Measurements from ENCODE around the gene CWF19L2.
"Not testable (repeated sequence)": the region's sequence is repeated elsewhere in the genome, so short reads cannot be mapped to it uniquely, and the experiment has no call there.

The CWF19L2 gene

GRCh38 chr11:107390701-107391100, 66.9 kb downstream of the CWF19L2 start:
- H3K36me3 Mint-ChIP-seq: peaks cover 63% of the 10 kb centered on the region
- not testable (repeated sequence) for H3K9me3 Mint-ChIP-seq, H3K27ac Mint-ChIP-seq, ATAC-seq, H3K4me3 Mint-ChIP-seq, H3K4me1 Mint-ChIP-seq, H3K27me3 Mint-ChIP-seq

- H3K36me3 Mint-ChIP-seq: peaks cover 56% of the 10 kb centered on the region
- H3K4me3 Mint-ChIP-seq: no peak overlapping the region
- H3K27me3 Mint-ChIP-seq: no peaks in the 10 kb centered on the region
- peaks cover 6% of the 10 kb centered on the region for H3K4me1 Mint-ChIP-seq
- H3K9me3 Mint-ChIP-seq: no peaks in the 10 kb centered on the region
- no peak for ATAC-seq
- H3K27ac Mint-ChIP-seq: no peak overlapping the region
Measured at GRCh38 chr11:107387666-107388065, 70.0 kb downstream of the CWF19L2 start.

DNA sequence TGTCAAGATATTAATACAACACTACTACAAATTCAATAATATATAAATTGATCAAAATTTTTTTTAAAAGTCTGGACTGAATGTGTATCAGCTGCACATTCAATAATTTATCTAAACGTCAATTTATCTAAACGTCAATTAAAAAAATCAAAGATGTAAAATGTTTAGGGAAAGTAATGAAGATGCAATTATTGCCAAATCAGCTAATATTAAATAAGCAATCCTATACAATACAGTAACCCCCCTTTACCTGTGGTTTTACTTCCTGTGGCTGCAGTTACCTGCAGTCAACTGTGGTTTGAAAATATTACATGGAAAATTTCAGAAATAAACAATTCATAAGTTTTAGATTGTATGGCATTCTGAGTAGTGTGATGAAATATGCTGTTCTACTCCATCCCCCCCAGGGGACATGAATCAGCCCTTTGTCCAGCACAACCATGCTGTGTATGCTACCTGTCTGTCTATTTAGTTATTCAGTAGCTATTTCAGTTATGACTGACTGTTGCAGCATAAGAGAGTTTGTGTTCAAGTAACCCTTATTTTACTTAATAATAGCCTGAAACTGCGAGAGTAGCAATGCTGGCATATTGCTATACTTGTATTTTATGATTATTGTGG, 72.2 kb downstream of the CWF19L2 start:
- Mint-ChIP-seq H3K36me3 (peaks cover 47% of the 10 kb centered on the region), H3K4me1 (peaks cover 11% of the 10 kb centered on the region), H3K4me3 (no peak overlapping the region), H3K27ac (no peak overlapping the region), H3K27me3 (no peaks in the 10 kb centered on the region), H3K9me3 (no peaks in the 10 kb centered on the region)
- ATAC-seq: no peak

DNA sequence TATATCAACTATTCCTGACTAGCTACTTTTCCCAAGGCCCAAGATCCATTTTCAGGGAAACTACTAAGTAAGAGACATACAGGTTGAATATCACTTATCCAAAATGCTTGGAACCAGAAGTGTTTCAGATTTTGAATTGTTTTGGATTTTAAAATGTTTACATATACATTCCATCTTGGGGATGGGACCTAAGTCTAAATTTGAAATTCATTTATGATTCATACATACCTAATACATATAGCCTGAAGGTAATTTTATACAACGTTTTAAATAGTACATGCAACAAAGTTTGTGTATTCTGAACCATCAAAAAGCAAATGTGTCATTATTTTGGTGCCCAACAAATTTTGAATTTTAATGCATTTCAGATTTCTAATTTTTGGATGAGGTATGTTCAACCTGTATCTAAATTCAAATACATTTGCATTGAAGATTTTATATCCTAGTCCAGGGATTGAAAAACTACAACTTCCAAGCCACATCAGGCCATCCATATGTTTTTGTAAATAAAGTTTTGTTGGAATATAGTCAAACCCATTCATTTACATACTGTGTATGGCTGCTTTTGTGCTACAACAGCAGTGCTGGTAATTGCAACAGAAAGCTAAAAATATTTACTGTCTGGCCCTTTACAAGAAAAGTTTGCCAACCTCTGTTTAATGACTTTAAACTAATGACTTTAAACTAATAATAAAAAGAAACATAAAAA, 73.3 kb downstream of the CWF19L2 start:
- H3K27me3 Mint-ChIP-seq: no peaks in the 10 kb centered on the region
- no peak overlapping the region for H3K4me3 Mint-ChIP-seq
- no peaks in the 10 kb centered on the region for H3K9me3 Mint-ChIP-seq
- peaks cover 11% of the 10 kb centered on the region for H3K4me1 Mint-ChIP-seq
- H3K36me3 Mint-ChIP-seq: peaks cover 38% of the 10 kb centered on the region
- H3K27ac Mint-ChIP-seq: no peak overlapping the region
- no peak for ATAC-seq

GRCh38 chr11:107372439-107372838, 85.2 kb downstream of the CWF19L2 start:
- Mint-ChIP-seq H3K36me3 (peaks cover 36% of the 10 kb centered on the region), H3K27me3 (no peaks in the 10 kb centered on the region), H3K4me3 (no peak overlapping the region), H3K27ac (no peak overlapping the region), H3K4me1 (peaks cover 8% of the 10 kb centered on the region), H3K9me3 (peaks cover 3% of the 10 kb centered on the region)
- ATAC-seq: no peak

GRCh38 chr11:107370390-107370789, 87.2 kb downstream of the CWF19L2 start:
- peaks cover 3% of the 10 kb centered on the region for H3K9me3 Mint-ChIP-seq
- no peak overlapping the region for H3K4me3 Mint-ChIP-seq
- ATAC-seq: no peak
- no peaks in the 10 kb centered on the region for H3K27me3 Mint-ChIP-seq
- H3K4me1 Mint-ChIP-seq: peaks cover 8% of the 10 kb centered on the region
- H3K36me3 Mint-ChIP-seq: peaks cover 36% of the 10 kb centered on the region
- no peak overlapping the region for H3K27ac Mint-ChIP-seq

GRCh38 chr11:107359701-107360100, 97.9 kb downstream of the CWF19L2 start:
- Mint-ChIP-seq H3K27me3 (no peaks in the 10 kb centered on the region), H3K9me3 (no peaks in the 10 kb centered on the region), H3K4me3 (no peak overlapping the region), H3K36me3 (peaks cover 63% of the 10 kb centered on the region), H3K4me1 (no peaks in the 10 kb centered on the region), H3K27ac (no peak overlapping the region)
- no peak for ATAC-seq

DNA sequence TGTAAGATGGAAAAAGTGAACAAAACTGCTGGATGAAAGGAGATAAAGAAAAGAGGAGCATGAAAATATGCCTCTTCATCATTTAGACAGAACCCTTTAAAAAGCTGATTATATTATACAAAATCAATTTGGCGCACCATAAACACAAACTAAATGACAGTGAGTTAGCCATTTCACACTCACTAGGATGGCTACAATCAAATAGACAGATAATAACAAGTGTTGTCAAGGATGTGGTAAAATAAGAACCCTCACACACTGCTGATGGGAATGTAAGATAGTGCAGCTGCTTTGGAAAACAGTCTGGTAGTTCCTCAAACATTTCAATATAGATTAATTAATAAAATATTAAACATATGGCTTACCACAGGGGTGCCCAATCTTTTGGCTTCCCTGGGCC, 99.7 kb downstream of the CWF19L2 start:
- no peak for ATAC-seq
- no peaks in the 10 kb centered on the region for H3K9me3 Mint-ChIP-seq
- H3K27ac Mint-ChIP-seq: no peak overlapping the region
- peaks cover 68% of the 10 kb centered on the region for H3K36me3 Mint-ChIP-seq
- no peaks in the 10 kb centered on the region for H3K27me3 Mint-ChIP-seq
- no peaks in the 10 kb centered on the region for H3K4me1 Mint-ChIP-seq
- no peak overlapping the region for H3K4me3 Mint-ChIP-seq

- Mint-ChIP-seq H3K4me1 (no peaks in the 10 kb centered on the region), H3K9me3 (no peaks in the 10 kb centered on the region), H3K36me3 (peaks cover 63% of the 10 kb centered on the region), H3K27ac (no peak overlapping the region), H3K27me3 (no peaks in the 10 kb centered on the region), H3K4me3 (no peak overlapping the region)
- ATAC-seq: no peak
Measured at GRCh38 chr11:107354780-107355179, 102.8 kb downstream of the CWF19L2 start.

- Mint-ChIP-seq H3K4me3 (no peak overlapping the region), H3K27ac (no peak overlapping the region), H3K27me3 (no peaks in the 10 kb centered on the region), H3K36me3 (peaks cover 25% of the 10 kb centered on the region), H3K4me1 (peaks cover 11% of the 10 kb centered on the region), H3K9me3 (peaks cover 3% of the 10 kb centered on the region)
- ATAC-seq: peak; percentile 31
Measured at GRCh38 chr11:107337917-107338316, 119.7 kb downstream of the CWF19L2 start.

- no peaks in the 10 kb centered on the region for H3K27me3 Mint-ChIP-seq
- no peaks in the 10 kb centered on the region for H3K4me1 Mint-ChIP-seq
- H3K27ac Mint-ChIP-seq: no peak overlapping the region
- peaks cover 50% of the 10 kb centered on the region for H3K36me3 Mint-ChIP-seq
- H3K9me3 Mint-ChIP-seq: no peaks in the 10 kb centered on the region
- no peak overlapping the region for H3K4me3 Mint-ChIP-seq
- no peak for ATAC-seq
Measured at GRCh38 chr11:107331728-107332127, 125.9 kb downstream of the CWF19L2 start.

- no peak overlapping the region for H3K27ac Mint-ChIP-seq
- H3K36me3 Mint-ChIP-seq: peaks cover 74% of the 10 kb centered on the region
- H3K4me1 Mint-ChIP-seq: no peaks in the 10 kb centered on the region
- no peaks in the 10 kb centered on the region for H3K27me3 Mint-ChIP-seq
- no peaks in the 10 kb centered on the region for H3K9me3 Mint-ChIP-seq
- no peak overlapping the region for H3K4me3 Mint-ChIP-seq
- no peak for ATAC-seq
Measured at GRCh38 chr11:107329164-107329563, 128.5 kb downstream of the CWF19L2 start.

DNA sequence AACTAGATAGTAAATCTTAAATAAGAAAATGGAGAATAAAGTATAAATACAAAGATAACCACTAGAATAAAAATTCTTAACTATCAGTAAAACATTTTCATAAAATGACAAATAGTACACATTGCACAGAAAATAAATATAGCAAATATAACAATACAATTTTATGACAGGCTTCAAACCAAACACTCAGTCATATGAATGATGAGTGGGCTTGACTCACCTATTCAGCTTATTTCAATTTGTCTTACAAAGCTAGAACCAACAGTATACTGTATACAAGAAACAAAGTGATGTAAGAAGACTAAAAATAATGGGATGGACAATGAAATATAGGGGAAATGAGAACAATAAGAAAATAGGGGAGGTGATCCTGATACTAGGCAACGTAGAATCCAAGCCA, 141.2 kb downstream of the CWF19L2 start:
- ATAC-seq: no peak
- Mint-ChIP-seq H3K9me3 (peaks cover 13% of the 10 kb centered on the region), H3K4me3 (no peak overlapping the region), H3K4me1 (no peaks in the 10 kb centered on the region), H3K36me3 (peaks cover 72% of the 10 kb centered on the region), H3K27me3 (no peaks in the 10 kb centered on the region), H3K27ac (no peak overlapping the region)

GRCh38 chr11:107307991-107308390, 149.6 kb downstream of the CWF19L2 start:
- Mint-ChIP-seq H3K9me3 (no peaks in the 10 kb centered on the region), H3K4me3 (no peak overlapping the region), H3K27ac (no peak overlapping the region), H3K27me3 (no peaks in the 10 kb centered on the region), H3K4me1 (no peaks in the 10 kb centered on the region), H3K36me3 (peaks cover 63% of the 10 kb centered on the region)
- ATAC-seq: no peak

- no peaks in the 10 kb centered on the region for H3K27me3 Mint-ChIP-seq
- no peaks in the 10 kb centered on the region for H3K4me1 Mint-ChIP-seq
- peaks cover 64% of the 10 kb centered on the region for H3K36me3 Mint-ChIP-seq
- no peak overlapping the region for H3K27ac Mint-ChIP-seq
- H3K9me3 Mint-ChIP-seq: peaks cover 6% of the 10 kb centered on the region
- H3K4me3 Mint-ChIP-seq: no peak overlapping the region
- no peak for ATAC-seq
Measured at GRCh38 chr11:107301878-107302277, 155.7 kb downstream of the CWF19L2 start.

GRCh38 chr11:107293677-107294344, 163.8 kb downstream of the CWF19L2 start:
- H3K9me3 Mint-ChIP-seq: peaks cover 15% of the 10 kb centered on the region
- no peaks in the 10 kb centered on the region for H3K4me1 Mint-ChIP-seq
- H3K4me3 Mint-ChIP-seq: no peak overlapping the region
- H3K27ac Mint-ChIP-seq: no peak overlapping the region
- no peak for ATAC-seq
- peaks cover 65% of the 10 kb centered on the region for H3K36me3 Mint-ChIP-seq
- no peaks in the 10 kb centered on the region for H3K27me3 Mint-ChIP-seq
